PFSK-1 (cell line): Measurements from ENCODE around the gene NFATC4.

ENCODE experiments used
- FOXP2 ChIP-seq: optimal IDR thresholded peaks from 2 replicates; pipeline ENCODE3; 2011; ENCODE audit warnings: borderline replicate concordance, control low read depth, inconsistent platforms; ENCODE audit not compliant: insufficient read depth; ENCODE audit errors: extremely low read length, extremely low read depth
- POLR2AphosphoS5 ChIP-seq: IDR thresholded peaks from 2 replicates; pipeline ENCODE4 v1.6.1; 2012; ENCODE audit warnings: low read depth, mild to moderate bottlenecking, control low read depth, low read length, moderate library complexity
- SIN3A ChIP-seq: IDR thresholded peaks from 2 replicates; pipeline ENCODE4 v1.6.1; 2012; ENCODE audit warnings: mild to moderate bottlenecking, low read length, moderate library complexity, borderline replicate concordance; ENCODE audit not compliant: insufficient read depth
- TAF1 ChIP-seq: IDR thresholded peaks from 2 replicates; pipeline ENCODE4 v1.6.1; 2012; ENCODE audit warnings: low read length, control low read depth, borderline replicate concordance; ENCODE audit not compliant: insufficient read depth
- TF ChIP-seq, protein P1 (sequence below), 2 experiments: IDR thresholded peaks; 2 replicates each; pipeline versions ENCODE4 v1.6.1 to v1.8.0; 2011 to 2012; ENCODE audit warnings: low read depth in 2 of 2, low read length in 2 of 2, control low read depth in 1 of 2, inconsistent platforms in 1 of 2, mild to moderate bottlenecking in 1 of 2, moderate library complexity in 1 of 2; ENCODE audit not compliant: insufficient read depth in 1 of 2

Gene NFATC4

DNA sequence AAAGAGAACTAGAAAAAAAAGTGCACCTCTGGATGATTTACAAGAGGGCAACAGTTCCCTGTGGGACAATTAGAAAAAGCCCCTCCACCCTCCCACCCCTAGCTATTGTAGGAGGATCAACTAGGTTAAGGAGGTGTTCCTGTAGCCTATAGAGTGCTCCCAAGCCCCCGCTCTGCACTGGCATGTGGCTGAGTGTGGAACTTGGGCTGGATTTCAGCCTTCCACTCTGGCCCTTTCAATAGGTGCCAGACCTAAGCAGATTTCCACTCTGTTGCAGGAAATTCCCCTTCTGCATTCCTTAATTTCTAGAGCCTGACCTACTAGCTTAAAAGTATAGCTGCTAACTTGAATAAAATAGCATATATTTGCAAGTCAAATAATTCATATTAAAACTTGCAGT, 2.8 kb downstream of the NFATC4 start:
- TF ChIP-seq FOXP2 (no peak), SIN3A (no peak), TAF1 (no peak), POLR2AphosphoS5 (no peak)
- TF ChIP-seq, protein P1, sequence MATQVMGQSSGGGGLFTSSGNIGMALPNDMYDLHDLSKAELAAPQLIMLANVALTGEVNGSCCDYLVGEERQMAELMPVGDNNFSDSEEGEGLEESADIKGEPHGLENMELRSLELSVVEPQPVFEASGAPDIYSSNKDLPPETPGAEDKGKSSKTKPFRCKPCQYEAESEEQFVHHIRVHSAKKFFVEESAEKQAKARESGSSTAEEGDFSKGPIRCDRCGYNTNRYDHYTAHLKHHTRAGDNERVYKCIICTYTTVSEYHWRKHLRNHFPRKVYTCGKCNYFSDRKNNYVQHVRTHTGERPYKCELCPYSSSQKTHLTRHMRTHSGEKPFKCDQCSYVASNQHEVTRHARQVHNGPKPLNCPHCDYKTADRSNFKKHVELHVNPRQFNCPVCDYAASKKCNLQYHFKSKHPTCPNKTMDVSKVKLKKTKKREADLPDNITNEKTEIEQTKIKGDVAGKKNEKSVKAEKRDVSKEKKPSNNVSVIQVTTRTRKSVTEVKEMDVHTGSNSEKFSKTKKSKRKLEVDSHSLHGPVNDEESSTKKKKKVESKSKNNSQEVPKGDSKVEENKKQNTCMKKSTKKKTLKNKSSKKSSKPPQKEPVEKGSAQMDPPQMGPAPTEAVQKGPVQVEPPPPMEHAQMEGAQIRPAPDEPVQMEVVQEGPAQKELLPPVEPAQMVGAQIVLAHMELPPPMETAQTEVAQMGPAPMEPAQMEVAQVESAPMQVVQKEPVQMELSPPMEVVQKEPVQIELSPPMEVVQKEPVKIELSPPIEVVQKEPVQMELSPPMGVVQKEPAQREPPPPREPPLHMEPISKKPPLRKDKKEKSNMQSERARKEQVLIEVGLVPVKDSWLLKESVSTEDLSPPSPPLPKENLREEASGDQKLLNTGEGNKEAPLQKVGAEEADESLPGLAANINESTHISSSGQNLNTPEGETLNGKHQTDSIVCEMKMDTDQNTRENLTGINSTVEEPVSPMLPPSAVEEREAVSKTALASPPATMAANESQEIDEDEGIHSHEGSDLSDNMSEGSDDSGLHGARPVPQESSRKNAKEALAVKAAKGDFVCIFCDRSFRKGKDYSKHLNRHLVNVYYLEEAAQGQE (IDR thresholded peaks at IDR 0.05; ENCODE audit: insufficient read depth in 1 of 2, low read depth in 2 of 2, low read length in 2 of 2), result no peak

DNA sequence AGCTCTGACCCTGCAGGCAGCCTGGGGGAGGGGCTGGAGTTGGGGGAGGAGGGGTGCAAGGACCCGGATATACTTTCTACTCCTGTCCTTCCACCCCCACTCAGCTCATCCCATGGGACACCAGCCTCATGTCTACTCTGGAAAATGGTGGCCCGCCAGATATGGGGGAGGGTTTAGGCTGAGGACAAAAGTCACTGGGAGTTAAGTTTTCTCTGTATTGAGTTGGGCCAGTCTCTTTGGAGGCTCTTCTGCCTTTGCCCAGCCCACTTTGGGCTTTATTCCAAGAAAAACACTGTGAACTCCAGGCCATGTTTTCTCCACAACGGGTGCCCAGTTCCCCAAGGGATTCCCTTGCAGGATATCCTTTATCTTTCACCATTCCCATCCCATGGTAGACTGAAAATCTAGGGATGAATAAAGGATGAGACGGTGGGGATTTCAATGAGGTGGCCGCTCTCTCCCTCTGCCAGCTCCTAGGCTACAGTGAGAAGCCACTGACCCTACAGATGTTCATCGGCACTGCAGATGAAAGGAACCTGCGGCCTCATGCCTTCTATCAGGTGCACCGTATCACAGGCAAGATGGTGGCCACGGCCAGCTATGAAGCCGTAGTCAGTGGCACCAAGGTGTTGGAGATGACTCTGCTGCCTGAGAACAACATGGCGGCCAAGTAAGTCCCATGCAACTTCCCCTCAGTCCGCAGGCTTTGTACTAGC, 4.9 kb downstream of the NFATC4 start:
- TF ChIP-seq SIN3A (no peak), TAF1 (no peak), POLR2AphosphoS5 (no peak), FOXP2 (no peak)
- TF ChIP-seq, protein P1 (IDR thresholded peaks at IDR 0.05; ENCODE audit: insufficient read depth in 1 of 2, low read depth in 2 of 2, low read length in 2 of 2), result no peak

DNA sequence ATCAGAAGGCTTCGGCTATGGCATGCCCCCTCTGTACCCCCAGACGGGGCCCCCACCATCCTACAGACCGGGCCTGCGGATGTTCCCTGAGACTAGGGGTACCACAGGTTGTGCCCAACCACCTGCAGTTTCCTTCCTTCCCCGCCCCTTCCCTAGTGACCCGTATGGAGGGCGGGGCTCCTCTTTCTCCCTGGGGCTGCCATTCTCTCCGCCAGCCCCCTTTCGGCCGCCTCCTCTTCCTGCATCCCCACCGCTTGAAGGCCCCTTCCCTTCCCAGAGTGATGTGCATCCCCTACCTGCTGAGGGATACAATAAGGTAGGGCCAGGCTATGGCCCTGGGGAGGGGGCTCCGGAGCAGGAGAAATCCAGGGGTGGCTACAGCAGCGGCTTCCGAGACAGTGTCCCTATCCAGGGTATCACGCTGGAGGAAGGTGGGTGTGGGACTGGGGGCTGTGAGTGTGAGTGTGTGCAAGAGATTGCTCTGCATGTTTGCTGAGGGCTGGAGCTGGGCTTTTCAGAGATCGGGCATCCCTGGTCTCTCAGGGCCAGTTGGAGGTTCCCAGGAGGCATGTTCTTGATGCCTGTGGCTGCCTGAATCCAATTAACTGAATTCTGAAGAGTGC, 8.6 kb downstream of the NFATC4 start:
- TF ChIP-seq FOXP2 (no peak), TAF1 (no peak), SIN3A (no peak), POLR2AphosphoS5 (no peak)
- TF ChIP-seq, protein P1 (IDR thresholded peaks at IDR 0.05; ENCODE audit: insufficient read depth in 1 of 2, low read depth in 2 of 2, low read length in 2 of 2), result no peak

DNA sequence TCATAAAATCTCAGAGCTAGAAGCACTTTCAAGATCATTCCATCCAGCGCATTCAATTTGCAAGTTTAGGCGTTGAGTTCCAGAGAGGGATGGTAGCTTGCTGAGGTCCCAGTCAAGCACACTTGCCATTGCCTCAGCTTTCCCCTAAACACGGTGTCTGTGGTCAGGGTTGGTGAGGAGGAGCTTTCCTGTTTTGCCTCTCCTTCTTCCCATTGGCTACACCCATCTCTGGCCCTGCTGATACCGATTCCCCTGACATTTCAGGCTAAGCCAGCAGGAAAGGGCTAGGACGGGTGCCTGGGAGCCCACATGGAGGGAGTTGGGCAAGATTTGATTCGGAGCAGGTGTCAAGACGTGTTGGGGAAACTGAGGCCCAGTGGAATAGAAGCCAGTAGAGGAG, 9.1 kb downstream of the NFATC4 start:
- TF ChIP-seq POLR2AphosphoS5, result no peak
- no peak for TF ChIP-seq TAF1
- no peak for TF ChIP-seq FOXP2
- no peak for TF ChIP-seq SIN3A
- TF ChIP-seq, protein P1 (IDR thresholded peaks at IDR 0.05; ENCODE audit: insufficient read depth in 1 of 2, low read depth in 2 of 2, low read length in 2 of 2), result no peak
